AG09319 (cell line): ENCODE data around the gene UNC5C.

Experiments used
- DNase-seq: peaks from one replicate; pipeline ENCODE4 v3.0.0-alpha.2; 2010; ENCODE audit warnings: low read depth; ENCODE audit errors: extremely low read depth
- TF ChIP-seq, protein P1 (sequence below): IDR thresholded peaks from 2 replicates; pipeline ENCODE4 v1.5.1; 2011; ENCODE audit warnings: low read depth, mild to moderate bottlenecking, inconsistent platforms, low read length, moderate library complexity

Gene UNC5C

DNA sequence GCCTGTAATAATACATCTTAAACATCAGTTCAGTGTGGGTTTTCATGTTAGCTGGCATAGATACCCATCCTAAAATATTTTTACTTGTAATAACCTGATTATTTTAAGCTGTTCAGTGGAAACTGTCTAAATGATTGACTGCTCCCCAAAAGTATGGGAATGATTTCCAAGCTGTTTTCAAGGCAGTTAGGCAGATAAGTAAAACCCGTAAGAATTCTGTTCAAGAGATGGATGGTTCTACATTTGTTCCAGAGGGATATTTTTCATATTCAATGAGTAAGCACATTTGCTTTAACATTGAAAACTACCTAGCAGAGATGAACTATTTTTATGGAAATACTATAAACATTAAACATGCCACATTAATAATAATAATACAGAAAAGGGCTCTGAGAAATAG lies 161.1 kb downstream of the UNC5C start:
- no peak for DNase-seq
- TF ChIP-seq, protein P1, sequence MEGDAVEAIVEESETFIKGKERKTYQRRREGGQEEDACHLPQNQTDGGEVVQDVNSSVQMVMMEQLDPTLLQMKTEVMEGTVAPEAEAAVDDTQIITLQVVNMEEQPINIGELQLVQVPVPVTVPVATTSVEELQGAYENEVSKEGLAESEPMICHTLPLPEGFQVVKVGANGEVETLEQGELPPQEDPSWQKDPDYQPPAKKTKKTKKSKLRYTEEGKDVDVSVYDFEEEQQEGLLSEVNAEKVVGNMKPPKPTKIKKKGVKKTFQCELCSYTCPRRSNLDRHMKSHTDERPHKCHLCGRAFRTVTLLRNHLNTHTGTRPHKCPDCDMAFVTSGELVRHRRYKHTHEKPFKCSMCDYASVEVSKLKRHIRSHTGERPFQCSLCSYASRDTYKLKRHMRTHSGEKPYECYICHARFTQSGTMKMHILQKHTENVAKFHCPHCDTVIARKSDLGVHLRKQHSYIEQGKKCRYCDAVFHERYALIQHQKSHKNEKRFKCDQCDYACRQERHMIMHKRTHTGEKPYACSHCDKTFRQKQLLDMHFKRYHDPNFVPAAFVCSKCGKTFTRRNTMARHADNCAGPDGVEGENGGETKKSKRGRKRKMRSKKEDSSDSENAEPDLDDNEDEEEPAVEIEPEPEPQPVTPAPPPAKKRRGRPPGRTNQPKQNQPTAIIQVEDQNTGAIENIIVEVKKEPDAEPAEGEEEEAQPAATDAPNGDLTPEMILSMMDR = no peak

DNA sequence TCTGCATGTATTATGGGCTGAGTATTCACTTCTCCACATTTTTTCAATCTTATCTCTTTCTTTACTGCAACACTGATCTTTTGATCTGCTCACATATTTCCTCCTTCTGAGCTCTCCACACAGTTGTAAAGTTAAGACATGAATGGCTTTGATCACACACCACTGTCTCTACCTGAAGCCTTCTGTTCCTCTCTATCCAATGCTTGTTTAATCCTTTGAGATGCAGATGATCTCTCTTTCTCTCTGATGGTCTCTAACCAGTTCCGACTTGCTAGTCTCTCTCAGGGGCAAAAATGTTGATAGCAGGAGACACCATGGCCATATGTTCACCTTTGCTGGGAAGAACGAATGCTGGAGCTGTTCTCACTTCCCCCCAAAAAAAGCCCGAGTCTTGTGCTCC lies 162.4 kb downstream of the UNC5C start:
- no peak for DNase-seq
- TF ChIP-seq, protein P1 = no peak

DNA sequence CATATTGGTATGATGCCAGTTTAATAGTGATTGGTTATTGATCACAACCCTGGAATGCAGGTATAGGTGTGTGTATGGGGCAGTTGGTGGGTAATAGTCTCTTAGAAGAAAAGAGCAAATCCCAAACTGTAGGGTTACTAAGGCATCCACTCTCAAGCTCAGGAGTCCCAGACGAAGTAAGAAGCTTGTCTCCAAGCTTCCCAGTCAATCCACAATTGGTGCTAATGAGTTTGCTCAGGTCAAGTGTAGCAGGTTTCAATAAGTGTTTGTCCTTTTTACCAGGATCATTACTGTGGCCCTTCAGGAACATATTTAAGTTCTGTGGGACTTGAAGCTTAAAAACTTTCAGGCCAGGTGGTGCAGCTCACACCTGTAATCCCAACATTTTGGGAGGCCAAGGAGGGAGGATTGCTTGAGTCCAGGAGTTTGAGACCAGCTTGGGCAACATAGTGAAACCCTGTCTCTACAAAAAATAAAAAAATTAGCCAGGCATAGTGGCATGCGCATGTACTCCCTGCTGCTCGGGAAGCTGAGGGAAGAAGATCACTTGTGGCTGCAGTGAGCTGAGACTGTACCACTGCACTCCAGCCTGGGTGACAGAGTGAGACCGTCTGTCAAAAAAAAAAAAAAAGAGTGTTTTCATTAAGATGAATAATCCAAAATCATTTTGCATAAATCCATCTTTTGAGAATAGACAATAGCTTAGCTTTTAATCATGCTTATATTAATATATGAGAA lies 166.8 kb downstream of the UNC5C start:
- TF ChIP-seq, protein P1 = no peak
- DNase-seq = no peak

DNA sequence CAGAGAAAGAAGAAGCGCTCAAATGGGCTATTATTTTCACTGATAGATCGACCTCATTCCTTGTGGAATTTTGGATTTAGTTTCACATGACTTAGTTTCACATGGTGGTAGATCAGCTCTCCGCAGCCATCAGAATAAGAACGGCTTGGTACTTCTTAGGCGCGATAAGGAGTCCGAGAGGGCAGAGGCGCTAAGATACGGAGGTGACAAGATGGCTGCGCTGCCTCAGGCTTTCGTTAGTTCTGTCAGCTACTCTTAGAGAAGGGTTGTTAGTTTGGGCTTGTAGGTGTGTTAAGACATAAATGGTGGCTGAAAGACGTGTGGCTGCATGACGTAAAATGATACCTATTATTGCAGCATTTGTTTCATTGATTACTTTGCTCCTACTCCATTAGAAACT lies 169.1 kb downstream of the UNC5C start:
- DNase-seq = no peak
- TF ChIP-seq, protein P1 = no peak

DNA sequence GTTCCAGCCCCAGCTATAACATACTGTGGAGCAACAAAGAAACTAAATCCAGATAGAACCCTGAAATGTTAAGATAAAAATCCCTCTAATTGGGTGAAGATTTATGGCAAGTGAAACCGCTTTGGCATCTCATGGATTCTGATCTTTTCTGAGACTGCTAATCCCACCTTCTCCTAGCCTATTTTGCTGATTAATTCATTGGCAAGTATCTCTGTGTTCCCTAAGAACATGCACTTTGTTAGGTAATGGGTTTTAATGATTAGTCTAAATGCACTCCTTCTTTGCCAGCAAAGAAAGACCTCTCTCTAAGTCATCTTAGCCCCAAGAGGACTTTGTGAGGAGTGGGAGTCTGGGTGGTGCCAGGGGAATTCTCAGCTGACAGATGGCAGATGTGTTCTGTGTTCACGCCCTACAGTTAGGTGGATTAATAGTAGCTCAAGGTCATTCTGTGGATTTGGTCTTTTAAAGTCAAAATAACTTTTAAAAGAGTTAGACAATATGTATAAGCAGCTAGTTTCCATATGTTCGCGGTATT lies 171.3 kb downstream of the UNC5C start:
- TF ChIP-seq, protein P1 = no peak
- no peak for DNase-seq

DNA sequence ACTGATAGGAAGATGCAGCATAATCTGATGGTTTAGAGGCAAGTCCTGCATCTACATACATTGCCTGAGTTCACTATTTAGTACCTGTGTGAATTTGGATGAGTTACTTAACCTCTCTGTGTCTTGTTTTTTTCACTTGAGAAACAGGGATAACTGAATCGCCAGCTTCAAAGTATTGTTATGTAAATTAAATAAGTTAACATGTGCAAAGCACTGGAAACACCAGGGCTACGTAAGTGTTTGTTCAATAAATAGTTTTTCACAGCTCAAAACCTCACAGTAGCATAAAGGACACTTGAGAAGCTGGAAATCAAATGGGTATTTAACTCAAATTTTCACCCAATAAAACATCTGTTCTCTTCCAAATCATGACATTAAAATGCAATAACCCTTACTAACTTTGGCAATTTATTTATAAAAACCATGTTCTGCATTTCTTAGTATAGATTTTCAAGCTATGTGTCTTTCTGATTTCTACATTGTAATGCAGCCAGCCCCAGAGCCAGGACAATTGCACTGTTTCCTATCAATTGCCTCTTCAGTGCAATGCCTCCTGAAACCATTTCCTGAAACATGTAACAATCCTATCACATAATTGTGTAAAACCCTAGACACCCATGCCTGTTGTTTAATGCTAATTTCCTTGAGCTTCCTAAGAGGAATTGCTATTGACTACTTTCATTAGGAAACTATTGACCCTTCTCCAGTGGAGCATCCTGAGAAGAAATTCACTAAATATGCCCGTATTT lies 177.1 kb downstream of the UNC5C start:
- TF ChIP-seq, protein P1 = no peak
- no peak for DNase-seq

DNA sequence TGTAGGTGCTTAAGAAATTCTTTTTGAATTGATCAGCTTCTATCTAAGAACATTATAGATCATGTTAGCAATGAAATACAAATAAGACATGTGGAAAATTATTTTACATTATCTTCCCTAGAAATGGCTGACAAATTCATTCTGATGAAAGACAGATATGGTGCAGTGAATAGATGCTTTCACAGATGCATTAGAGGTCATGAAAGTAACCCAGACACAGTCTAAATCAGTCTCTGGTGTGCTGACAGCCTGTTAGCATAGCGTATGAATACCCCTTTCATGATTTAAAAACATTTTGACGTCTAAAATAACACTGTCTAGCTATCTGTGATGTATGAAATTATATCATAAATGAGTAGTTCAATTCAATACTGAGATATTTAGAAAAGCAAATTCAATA lies 180.9 kb downstream of the UNC5C start:
- TF ChIP-seq, protein P1 = no peak
- DNase-seq = no peak
